Osteoblast (primary cell): ENCODE results near the gene GABRG3. TPM values are rescaled to one million over a fixed set of nuclear protein-coding genes. Genes with fewer than 3 reads are reported as not detected.

Source experiments
- DNase-seq: peaks from one replicate; pipeline ENCODE4 v3.0.0; 2011; ENCODE audit warnings: low spot score, mixed read lengths; ENCODE audit not compliant: insufficient read length; ENCODE audit errors: missing footprints
- H2AFZ ChIP-seq: 2 replicates; pipeline ENCODE4 v1.6.0; 2011; ENCODE audit warnings: mild to moderate bottlenecking, low read length
- H3K27ac ChIP-seq: 2 replicates; pipeline ENCODE4 v1.5.1; 2011; ENCODE audit warnings: mild to moderate bottlenecking, low read depth, low read length, moderate library complexity
- H3K27me3 ChIP-seq: 2 replicates; pipeline ENCODE4 v1.6.0; 2012; ENCODE audit warnings: mild to moderate bottlenecking, control low read depth, inconsistent platforms, low read length, moderate library complexity; ENCODE audit not compliant: insufficient read depth
- H3K36me3 ChIP-seq: 2 replicates; pipeline ENCODE4 v1.5.1; 2011; ENCODE audit warnings: mild to moderate bottlenecking, low read length, control low read depth, moderate library complexity; ENCODE audit not compliant: insufficient read depth
- H3K4me1 ChIP-seq: 2 replicates; pipeline ENCODE4 v1.5.1; 2011; ENCODE audit warnings: mild to moderate bottlenecking, low read length, control low read depth, moderate library complexity; ENCODE audit not compliant: insufficient read depth
- H3K4me2 ChIP-seq: 2 replicates; pipeline ENCODE4 v1.6.0; 2011; ENCODE audit warnings: mild to moderate bottlenecking, low read length; ENCODE audit not compliant: insufficient read depth
- H3K4me3 ChIP-seq: fragments of 200-600 bp; sonication (generic); 3 replicates; pipeline ENCODE4 v1.5.1; 2012; ENCODE audit warnings: mild to moderate bottlenecking, low read length, inconsistent platforms; ENCODE audit not compliant: insufficient read depth
- H3K79me2 ChIP-seq: 2 replicates; pipeline ENCODE4 v1.6.0; 2012; ENCODE audit warnings: mild to moderate bottlenecking, low read length, control low read depth, inconsistent platforms; ENCODE audit not compliant: insufficient read depth
- H3K9me3 ChIP-seq: 2 replicates; pipeline ENCODE4 v1.5.1; 2011; ENCODE audit warnings: low read depth, low read length, control low read depth
- H4K20me1 ChIP-seq: 2 replicates; pipeline ENCODE4 v1.6.0; 2012; ENCODE audit warnings: mild to moderate bottlenecking, low read length, control low read depth; ENCODE audit not compliant: insufficient read depth
- total RNA-seq: library from RNA; depleted of rRNA; stranded (reverse); fragments of >200 nt; gene quantifications from 2 replicates; pipeline ENCODE4 v1.2.3, GENCODE V29; 2012
- TF ChIP-seq, protein P1 (sequence below): IDR thresholded peaks from 2 replicates; pipeline ENCODE4 v1.5.1; 2011; ENCODE audit warnings: mild to moderate bottlenecking, low read depth, low read length, moderate library complexity; ENCODE audit errors: extremely low read depth

GABRG3 gene
- total RNA-seq, 1 donor = not detected

DNA sequence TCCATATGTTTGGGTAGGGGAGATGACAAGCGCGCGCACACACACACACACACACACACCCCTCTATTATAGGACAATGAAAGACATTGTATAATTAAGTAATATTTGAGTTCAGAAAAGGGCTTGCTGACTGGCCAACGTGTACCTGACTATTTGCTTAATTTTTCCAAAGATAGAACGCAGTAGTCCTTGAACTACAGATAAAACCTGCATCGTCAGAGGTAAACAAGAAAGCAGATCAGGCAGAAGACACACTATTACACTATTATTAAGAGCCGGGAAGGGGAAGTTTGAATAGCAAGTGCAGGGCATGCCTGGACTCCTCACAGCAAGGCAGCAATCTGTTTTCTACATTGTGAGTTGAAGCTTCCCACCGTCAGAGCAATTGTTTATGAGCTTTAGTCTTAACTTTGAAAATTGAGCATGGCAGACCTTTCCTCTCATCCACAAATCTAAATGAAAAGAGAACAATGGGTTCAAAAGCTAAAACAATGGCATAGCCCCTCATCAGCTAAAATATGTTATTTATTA, 427.7 kb downstream of the GABRG3 start:
- Histone ChIP-seq H3K4me3 (no peak overlapping the region), H3K36me3 (no peaks in the 10 kb centered on the region)

DNA sequence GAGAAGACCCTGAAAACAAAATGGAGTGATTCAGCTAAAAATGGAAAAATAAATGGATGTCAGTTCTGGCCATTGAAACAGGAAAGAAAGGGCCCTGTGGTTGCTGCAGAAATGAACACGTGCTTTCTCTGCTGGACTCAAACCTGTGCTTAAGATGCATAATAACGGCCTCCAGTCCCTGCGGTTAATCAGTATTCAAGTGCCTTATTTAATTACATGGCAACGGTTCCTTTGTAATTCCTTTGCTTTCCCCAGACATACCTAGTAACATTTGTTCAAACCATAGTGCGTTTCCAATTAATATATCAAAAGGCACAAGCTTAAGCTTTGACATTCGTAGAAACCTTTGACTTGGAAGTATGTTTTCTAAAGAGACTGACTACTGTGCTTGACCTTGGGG, 428.3 kb downstream of the GABRG3 start:
- Histone ChIP-seq H3K36me3 (no peaks in the 10 kb centered on the region), H3K9me3 (no peaks in the 10 kb centered on the region), H3K4me3 (no peak overlapping the region), H3K79me2 (no peaks in the 10 kb centered on the region), H3K4me1 (no peaks in the 10 kb centered on the region), H4K20me1 (no peaks in the 10 kb centered on the region), H3K27ac (no peak overlapping the region), H3K4me2 (no peak overlapping the region), H2AFZ (no peak overlapping the region), H3K27me3 (no peaks in the 10 kb centered on the region)
- no peak for DNase-seq
- TF ChIP-seq, protein P1, sequence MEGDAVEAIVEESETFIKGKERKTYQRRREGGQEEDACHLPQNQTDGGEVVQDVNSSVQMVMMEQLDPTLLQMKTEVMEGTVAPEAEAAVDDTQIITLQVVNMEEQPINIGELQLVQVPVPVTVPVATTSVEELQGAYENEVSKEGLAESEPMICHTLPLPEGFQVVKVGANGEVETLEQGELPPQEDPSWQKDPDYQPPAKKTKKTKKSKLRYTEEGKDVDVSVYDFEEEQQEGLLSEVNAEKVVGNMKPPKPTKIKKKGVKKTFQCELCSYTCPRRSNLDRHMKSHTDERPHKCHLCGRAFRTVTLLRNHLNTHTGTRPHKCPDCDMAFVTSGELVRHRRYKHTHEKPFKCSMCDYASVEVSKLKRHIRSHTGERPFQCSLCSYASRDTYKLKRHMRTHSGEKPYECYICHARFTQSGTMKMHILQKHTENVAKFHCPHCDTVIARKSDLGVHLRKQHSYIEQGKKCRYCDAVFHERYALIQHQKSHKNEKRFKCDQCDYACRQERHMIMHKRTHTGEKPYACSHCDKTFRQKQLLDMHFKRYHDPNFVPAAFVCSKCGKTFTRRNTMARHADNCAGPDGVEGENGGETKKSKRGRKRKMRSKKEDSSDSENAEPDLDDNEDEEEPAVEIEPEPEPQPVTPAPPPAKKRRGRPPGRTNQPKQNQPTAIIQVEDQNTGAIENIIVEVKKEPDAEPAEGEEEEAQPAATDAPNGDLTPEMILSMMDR = no peak

More for the DNA sequence above, 427.7 kb downstream of the GABRG3 start:
- H3K27me3 ChIP-seq = no peaks in the 10 kb centered on the region
- TF ChIP-seq, protein P1 = no peak
- H4K20me1 ChIP-seq = no peaks in the 10 kb centered on the region
- no peaks in the 10 kb centered on the region for H3K4me1 ChIP-seq
- no peaks in the 10 kb centered on the region for H3K9me3 ChIP-seq
- H3K79me2 ChIP-seq = no peaks in the 10 kb centered on the region
- no peak overlapping the region for H2AFZ ChIP-seq
- no peak overlapping the region for H3K27ac ChIP-seq
- H3K4me2 ChIP-seq = no peak overlapping the region
- no peak for DNase-seq

DNA sequence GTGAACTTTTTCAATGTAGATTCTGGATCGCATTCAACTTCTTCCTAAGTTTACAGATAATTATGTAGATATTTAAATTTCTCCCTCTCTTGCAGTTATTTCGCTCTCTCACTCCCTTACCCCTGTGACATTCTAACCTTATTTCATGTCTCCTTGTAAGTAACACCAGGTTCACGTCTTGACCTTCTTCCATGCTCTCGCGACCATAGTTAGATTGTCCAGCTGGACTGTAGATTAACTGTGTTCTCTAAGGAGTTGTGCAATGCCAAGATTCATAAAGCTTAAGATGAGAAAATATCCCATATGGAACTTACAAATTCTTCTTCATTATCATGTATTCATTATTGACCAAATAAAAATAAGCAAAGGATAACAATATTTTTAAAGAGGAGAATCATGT, 430.5 kb downstream of the GABRG3 start:
- Histone ChIP-seq H3K4me2 (no peak overlapping the region), H3K27me3 (no peaks in the 10 kb centered on the region), H3K36me3 (no peaks in the 10 kb centered on the region), H3K27ac (no peak overlapping the region), H3K79me2 (no peaks in the 10 kb centered on the region), H3K4me3 (no peak overlapping the region), H3K4me1 (no peaks in the 10 kb centered on the region), H2AFZ (no peak overlapping the region), H3K9me3 (no peaks in the 10 kb centered on the region), H4K20me1 (no peaks in the 10 kb centered on the region)
- no peak for DNase-seq
- TF ChIP-seq, protein P1 = no peak

DNA sequence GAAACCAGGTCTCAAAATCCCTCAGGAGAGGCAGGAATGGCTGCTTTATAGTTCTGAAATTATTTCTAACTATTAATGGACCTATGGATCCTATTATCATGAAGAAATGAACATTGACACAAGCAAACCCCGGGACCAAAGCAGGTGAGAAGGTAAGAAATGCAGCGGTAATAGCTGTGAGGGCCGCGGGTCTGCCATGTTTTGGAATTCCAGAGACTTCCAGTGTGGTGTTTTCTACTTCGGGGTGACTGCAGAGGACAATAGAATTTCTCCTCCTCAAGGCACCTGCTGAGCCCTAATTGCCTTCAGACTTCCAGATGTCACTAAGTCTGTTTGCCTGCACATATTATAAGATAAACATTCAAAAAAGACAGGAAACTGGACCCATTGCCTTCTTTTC, 437.4 kb downstream of the GABRG3 start:
- H3K36me3 ChIP-seq = no peaks in the 10 kb centered on the region
- H3K4me1 ChIP-seq = no peaks in the 10 kb centered on the region
- no peak overlapping the region for H3K4me2 ChIP-seq
- no peaks in the 10 kb centered on the region for H3K79me2 ChIP-seq
- no peak overlapping the region for H2AFZ ChIP-seq
- TF ChIP-seq, protein P1 = no peak
- H4K20me1 ChIP-seq = no peaks in the 10 kb centered on the region
- H3K9me3 ChIP-seq = no peaks in the 10 kb centered on the region
- no peak overlapping the region for H3K4me3 ChIP-seq
- no peak for DNase-seq
- H3K27me3 ChIP-seq = no peaks in the 10 kb centered on the region
- H3K27ac ChIP-seq = no peak overlapping the region
